ENCODE data around the gene HS3ST2.

DNA sequence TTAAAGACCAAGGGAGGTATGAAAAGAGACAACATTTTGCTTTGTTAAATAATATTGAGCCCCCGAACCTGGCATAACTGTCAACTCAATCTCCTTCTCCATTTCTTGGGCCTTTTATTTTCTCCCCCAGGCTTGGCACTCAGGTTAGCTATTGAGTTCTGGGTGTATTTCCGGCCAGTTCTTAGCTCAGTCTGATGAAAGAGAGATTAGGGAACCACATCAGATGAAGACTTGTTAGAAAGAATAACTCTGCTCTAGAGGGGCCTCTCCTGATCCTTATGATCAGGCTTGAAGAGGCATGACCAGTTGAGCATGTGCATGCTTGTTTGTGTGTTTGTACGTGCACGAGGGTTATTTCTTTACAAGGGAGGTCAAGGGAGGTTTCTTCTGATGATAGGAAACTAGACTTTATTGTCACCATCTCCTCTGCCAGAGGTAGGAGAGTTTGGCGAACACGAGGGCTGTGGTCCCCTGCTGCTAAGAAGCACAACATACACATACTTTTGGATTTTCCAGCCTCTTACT lies 29.2 kb upstream of the HS3ST2 start:
- TF ChIP-seq, protein P1, sequence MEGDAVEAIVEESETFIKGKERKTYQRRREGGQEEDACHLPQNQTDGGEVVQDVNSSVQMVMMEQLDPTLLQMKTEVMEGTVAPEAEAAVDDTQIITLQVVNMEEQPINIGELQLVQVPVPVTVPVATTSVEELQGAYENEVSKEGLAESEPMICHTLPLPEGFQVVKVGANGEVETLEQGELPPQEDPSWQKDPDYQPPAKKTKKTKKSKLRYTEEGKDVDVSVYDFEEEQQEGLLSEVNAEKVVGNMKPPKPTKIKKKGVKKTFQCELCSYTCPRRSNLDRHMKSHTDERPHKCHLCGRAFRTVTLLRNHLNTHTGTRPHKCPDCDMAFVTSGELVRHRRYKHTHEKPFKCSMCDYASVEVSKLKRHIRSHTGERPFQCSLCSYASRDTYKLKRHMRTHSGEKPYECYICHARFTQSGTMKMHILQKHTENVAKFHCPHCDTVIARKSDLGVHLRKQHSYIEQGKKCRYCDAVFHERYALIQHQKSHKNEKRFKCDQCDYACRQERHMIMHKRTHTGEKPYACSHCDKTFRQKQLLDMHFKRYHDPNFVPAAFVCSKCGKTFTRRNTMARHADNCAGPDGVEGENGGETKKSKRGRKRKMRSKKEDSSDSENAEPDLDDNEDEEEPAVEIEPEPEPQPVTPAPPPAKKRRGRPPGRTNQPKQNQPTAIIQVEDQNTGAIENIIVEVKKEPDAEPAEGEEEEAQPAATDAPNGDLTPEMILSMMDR (IDR thresholded peaks at IDR 0.05) = no peak
- no peak for TF ChIP-seq POLR2A (IDR thresholded peaks at IDR 0.05)
- no peak for TF ChIP-seq POLR2AphosphoS5 (IDR thresholded peaks at IDR 0.05; ENCODE audit: insufficient read depth in 1 of 2, low read depth in 1 of 2)

Data from vagina (tissue), 2 donors.